ENCODE results near the gene SMARCB1.

The SMARCB1 gene

GRCh38 chr22:23834406-23834792 lies 47.6 kb downstream of the SMARCB1 start:
- TF ChIP-seq CTCF (IDR thresholded peaks at IDR 0.05; ENCODE audit: low read depth, low read length) (no peak), MAX (IDR thresholded peaks at IDR 0.05; ENCODE audit: low read depth, low read length) (no peak), MYC (IDR thresholded peaks at IDR 0.05; ENCODE audit: low read depth, low read length) (no peak)
- no peak for DNase-seq (ENCODE audit: low read depth)
- H3K4me3 ChIP-seq (ENCODE audit: low read depth, low read length) = no peak overlapping the region

- TF ChIP-seq CTCF (IDR thresholded peaks at IDR 0.05; ENCODE audit: low read depth, low read length) (no peak), MAX (IDR thresholded peaks at IDR 0.05; ENCODE audit: low read depth, low read length) (no peak)
- no peak for DNase-seq (ENCODE audit: low read depth)
- no peak overlapping the region for H3K4me3 ChIP-seq (ENCODE audit: low read depth, low read length)
These were observed 48.2 kb downstream of the SMARCB1 start for GRCh38 chr22:23834793-23835483.

- DNase-seq (ENCODE audit: low read depth) = no peak
- no peak overlapping the region for H3K4me3 ChIP-seq (ENCODE audit: low read depth, low read length)
- TF ChIP-seq POLR2A (IDR thresholded peaks at IDR 0.05; ENCODE audit: extremely low read depth, insufficient read length) = no peak
- TF ChIP-seq MAX (IDR thresholded peaks at IDR 0.05; ENCODE audit: low read depth, low read length) = no peak
- no peak for TF ChIP-seq MYC (IDR thresholded peaks at IDR 0.05; ENCODE audit: low read depth, low read length)
- TF ChIP-seq CTCF (IDR thresholded peaks at IDR 0.05; ENCODE audit: low read depth, low read length) = no peak
These were observed 48.8 kb downstream of the SMARCB1 start for GRCh38 chr22:23835484-23836144.

GRCh38 chr22:23836281-23836680 lies 49.5 kb downstream of the SMARCB1 start:
- TF ChIP-seq CTCF (IDR thresholded peaks at IDR 0.05; ENCODE audit: low read depth, low read length) (no peak), MYC (IDR thresholded peaks at IDR 0.05; ENCODE audit: low read depth, low read length) (no peak), POLR2A (IDR thresholded peaks at IDR 0.05; ENCODE audit: extremely low read depth, insufficient read length) (no peak), MAX (IDR thresholded peaks at IDR 0.05; ENCODE audit: low read depth, low read length) (no peak)
- H3K4me3 ChIP-seq (ENCODE audit: low read depth, low read length) = no peak overlapping the region
- DNase-seq (ENCODE audit: low read depth) = no peak

GRCh38 chr22:23836692-23837495 lies 50.1 kb downstream of the SMARCB1 start:
- DNase-seq (ENCODE audit: low read depth) = no peak
- TF ChIP-seq MAX (IDR thresholded peaks at IDR 0.05; ENCODE audit: low read depth, low read length) (no peak), MYC (IDR thresholded peaks at IDR 0.05; ENCODE audit: low read depth, low read length) (no peak), CTCF (IDR thresholded peaks at IDR 0.05; ENCODE audit: low read depth, low read length) (no peak), POLR2A (IDR thresholded peaks at IDR 0.05; ENCODE audit: extremely low read depth, insufficient read length) (no peak)
- H3K4me3 ChIP-seq (ENCODE audit: low read depth, low read length) = no peak overlapping the region
